ELR (cell line): ENCODE measurements around the gene SRCIN1.
A peak's percentile ranks its signal among the peaks of the same experiment; 100 is the strongest.

Experiments used
- DNase-seq: peaks from one replicate; pipeline ENCODE4 v3.0.0-alpha.2; 2015; ENCODE audit warnings: low read depth

Gene SRCIN1

DNA sequence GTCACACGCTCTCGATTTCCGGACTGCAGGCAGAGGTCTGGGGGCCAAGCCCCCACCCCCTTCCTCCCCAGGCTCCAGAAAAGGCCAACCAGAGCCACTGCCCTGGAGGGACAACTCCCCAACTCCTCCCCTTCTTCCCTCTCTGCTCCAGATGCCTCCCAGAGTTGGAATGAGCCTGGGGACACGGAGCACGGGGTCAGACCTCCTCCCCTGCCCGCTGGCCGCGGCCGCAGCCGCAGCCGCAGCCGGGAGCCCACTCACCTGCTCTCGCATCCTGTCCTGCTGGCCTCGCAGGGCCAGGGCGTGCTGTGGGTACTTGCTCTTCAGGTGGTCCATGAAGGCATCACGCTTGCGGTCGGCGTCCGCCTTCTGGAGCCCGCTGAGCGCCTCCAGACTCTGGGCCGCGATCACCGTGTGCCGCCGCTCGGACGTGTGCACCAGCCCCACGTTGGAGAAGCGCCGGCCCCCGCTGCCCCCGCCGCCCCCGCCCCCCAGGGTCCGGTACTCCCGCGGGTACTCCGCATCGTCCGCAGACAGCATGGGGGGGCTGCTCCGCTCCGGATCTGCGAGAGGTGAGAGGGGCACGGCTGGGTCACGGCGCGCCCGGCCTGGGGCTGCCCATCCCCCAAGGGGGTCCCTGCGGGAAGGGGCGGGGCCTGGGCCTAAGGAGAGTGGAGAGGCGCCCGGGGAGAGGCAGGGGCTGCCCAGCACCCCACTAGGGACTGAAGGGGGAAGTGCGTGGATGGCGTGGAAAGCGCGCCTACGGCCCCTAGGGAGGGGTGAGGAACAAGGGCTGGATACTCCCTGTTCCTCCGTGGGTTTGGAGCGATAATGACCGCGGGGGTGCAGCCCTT is 27.3 kb downstream of the SRCIN1 start:
- peak; percentile 42 for DNase-seq

DNA sequence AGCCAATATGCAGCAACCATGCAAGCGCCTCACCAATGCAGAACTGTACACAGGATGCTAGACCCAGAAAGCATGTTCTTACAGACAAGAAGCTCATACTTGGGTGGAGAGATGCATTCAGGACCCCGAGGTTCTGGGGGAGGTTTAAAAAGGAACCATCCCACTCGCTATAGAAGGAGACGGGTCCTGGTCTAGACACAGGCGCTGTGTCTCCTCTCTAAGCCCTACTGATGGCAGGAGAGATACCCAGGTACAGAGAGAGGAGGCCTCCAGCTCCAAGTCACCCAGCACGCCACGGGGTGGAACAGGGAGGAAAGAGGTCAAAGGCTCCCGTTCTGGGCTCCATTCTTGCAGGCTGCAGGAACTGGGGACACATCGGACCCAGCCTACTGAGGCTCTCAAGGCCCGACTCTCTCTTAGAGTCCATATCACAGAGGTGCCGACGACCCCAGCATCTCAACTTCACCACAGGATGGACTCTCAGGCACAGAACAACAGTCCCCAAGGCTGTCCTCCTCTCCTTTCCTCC is 28.0 kb downstream of the SRCIN1 start:
- no peak for DNase-seq

DNA sequence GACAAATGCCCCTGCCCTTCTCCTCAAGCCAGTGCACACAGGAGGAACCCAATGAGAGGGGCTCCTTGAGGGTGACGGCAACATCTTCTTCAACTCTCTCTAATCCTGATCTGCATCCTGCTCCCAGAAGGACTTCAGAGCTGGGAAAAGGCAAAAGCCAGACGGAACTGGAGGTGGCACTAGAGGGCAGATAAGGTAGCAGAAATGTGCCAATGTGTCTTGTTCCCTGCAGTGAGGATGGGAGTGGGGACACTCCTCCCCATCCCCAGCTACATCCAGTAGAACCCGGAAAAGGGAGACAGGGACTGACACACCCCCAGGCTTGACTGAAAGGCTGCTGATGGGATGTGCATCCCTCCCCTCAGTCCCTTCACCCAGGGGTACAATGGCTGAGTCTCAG is 28.5 kb downstream of the SRCIN1 start:
- DNase-seq: no peak

DNA sequence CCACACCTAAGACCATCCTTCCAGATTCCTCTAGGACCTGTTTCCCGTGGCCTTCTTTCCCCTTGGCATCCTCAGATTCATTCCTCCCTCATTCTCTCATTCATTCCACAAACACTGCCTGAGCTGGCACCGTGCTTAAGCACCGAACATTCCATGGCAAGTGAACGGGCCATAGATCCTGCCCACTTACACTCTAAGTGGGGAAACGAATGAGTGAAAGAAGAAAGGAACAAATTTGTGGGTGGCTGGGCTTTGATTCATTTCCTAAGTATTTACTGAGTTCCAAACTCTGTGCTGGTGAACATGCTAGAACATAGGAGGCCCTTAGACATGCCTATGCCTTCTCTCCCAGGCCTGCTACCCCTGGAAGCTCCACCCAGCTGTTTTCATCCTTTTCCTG is 30.0 kb downstream of the SRCIN1 start:
- DNase-seq: no peak

DNA sequence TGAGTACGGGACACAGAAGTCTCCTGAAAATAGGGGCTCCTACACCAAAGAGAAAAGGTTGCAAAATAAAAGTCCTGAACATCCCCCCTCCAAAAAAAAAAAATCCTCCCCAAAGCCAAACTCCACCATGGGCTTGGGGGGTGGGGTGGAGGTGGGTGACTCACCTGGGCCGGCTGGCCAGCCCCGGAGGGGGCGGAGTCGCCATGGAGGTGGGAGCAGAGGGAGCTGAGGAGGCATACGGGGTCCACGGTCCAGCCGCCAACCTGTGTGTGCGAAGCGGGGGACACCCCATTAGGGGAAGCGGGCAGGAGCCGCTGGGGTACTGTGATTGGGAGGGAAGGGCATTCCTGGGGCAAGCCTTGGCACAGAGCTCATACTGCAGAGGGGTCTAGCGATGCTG is 31.0 kb downstream of the SRCIN1 start:
- DNase-seq: no peak

DNA sequence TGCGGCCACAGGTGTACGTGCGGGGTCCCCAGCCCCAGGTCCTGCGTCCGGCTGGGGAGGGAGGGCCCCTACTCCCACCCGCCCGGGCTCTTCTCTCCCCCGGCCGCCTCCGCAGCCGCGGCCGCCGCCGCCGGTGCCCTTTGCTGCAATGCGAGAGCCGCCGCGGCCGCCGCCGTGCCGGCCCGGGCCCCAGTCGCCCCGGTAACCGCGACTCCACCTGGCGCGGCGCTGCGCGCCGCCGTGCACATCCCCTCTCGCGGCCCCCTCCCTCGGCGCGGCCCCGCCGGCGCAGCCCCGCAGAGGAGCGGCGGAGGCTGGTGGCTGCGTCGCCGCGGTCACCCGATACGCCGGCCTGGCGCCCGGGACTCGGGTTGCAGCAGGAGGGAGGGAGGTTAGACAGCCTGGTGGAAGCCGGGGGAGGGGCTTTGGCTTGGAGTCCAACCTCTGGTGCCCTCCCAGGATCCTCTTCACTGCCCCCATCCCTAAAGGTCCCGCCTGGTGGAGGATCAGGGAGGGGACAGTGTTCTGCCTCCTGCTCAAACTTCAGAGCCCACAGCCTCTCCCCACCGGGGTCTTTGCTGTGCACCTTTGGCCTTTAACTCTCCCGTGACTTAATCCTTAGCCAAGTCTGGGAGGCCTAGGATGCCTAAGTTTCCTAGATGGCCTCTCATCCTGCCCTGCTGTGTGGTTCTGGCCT is 32.9 kb downstream of the SRCIN1 start:
- DNase-seq: no peak

DNA sequence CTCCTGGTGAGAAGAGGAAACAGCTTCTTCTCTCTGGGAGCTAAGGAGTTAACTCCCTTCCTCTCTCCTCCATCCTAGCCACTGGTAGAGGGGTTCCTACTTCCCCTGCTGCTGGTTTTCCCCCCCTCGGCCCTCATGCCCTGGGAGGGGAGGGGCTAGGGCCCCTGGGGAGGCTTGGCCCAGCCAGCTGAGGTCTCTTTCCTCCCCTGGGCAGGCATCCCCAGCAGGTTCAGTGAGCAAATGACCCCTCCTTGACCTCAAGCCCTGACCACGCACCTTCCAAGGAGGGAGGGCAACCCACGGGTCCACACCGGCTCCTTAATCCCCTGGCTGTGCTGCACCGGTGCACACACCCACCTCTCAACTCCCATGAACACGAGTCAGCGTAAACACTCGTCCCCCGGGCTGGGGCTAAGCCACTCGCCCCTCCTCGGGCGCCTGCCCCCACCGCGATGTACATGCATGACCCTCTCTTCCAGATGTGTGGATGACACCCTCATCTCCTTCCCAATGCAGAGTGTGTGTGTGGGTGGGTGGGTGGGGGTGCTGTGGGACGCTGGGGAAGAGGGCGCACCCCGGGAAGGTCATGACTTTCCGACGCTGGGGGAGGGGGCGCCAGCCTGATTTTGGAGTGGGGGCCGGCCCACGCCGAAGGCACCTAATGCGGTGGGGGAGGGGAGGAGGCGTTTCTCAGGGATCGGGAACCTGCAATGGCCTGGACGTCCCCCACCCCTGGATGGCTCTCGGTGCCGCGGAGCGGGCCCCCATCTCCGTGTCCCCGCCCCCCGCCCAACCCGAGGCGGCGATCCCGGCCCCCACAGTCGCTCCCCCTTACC is 33.7 kb downstream of the SRCIN1 start:
- DNase-seq: no peak

DNA sequence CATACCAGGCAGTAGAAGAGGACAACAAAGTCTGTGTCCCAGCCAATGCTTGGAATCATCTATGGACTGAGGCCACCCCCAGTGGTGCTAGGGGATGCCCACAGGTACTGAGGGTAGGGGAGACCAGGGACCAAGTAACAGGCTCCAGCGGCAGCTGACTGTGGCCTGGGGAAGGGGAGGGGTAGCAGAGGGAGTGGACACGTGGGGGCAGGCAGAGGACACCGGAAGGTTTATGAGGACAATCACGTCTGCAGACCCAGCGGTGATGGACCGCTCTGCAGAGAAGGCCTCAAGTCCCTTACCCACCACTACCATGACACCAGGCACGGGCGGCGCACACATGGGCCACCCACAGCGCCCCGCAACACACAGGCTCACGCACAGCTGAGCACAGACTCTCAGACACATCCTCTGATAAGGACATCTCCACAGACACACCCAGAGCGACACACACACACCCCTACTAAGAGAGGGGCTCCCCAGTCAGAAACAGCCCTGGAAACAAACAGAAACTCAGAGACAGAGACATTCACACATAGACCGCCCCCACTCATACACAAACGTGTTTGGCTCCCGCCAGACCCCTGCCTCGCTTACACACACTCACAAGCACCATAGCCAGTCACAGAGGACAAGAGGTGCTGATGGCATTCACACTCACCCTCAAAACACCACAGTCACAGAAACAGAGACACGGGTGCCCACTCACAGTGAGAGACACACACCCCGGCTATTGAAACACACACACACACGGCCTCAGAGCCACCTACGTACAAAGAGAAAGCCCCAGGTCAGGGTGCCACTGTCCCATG is 35.8 kb downstream of the SRCIN1 start:
- no peak for DNase-seq

DNA sequence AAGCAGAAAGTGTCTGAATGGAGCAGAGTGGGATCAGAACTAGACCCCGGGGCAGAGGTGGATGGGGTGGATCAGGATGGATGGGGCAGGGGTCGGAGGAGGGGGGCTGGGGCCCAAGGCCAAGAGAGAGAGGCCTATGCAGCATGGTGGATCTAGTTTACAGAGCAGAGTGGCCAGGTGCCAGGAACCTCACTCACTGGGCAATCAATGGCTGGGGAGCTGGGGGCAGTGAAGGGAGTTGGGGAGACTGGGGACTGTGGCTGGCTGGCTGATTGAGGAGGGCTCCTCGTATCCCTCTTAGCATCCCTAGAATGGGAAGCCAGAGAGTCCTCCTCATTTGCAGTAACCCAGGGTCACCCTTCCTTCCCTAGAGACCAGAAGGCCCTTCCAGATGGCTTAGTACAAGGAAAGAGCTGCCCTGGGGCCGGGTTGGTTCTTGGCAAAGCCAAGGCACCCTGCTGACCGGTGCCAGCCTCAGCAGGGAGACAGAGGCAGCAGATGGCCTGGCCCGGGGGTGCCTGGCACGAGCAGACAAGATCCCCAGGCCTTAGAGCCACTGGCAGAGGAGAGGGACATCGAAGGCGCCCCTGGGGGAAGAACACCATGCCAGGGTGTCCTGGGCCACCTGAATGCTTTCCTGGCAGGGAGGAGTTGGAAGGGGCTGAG is 36.8 kb downstream of the SRCIN1 start:
- no peak for DNase-seq

DNA sequence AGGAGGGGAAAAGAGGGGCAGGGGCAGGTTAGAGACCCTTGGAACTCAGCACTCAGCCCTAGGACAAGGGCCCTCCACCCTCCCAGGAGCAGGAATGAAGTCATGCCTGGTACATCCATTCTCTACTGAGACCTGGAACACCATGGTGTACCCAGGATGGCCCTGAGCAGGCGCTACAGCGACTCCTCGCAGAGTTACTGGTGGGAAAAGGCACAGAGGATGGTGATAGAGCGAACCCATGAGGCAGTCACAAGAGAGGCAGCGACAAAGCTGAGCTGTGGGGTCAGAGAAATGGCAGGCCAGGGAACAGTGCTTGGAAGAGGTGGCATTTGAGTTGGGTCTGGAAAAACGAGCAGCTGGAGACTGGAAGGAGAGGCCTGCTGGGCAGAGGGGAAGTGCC is 37.5 kb downstream of the SRCIN1 start:
- DNase-seq: no peak

DNA sequence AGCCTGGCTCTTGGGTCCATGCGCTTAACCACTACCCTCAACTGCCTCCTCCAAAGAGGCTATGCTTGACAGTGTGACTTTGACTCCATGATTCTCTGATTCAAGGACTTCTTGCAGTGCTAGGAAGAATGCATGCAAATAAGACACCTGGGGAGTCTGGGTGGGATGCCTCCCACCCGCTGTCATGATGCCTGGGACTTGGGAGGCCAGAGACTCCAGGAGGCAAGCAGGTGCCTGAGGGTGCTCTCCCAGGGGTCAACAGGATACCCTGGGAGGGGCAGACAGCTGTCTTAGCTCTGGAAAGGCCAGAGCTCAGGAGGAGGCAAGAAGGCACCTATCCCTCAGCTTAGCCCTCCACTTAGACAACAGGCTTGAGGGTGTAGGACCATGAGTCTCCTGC is 38.4 kb downstream of the SRCIN1 start:
- DNase-seq: no peak

DNA sequence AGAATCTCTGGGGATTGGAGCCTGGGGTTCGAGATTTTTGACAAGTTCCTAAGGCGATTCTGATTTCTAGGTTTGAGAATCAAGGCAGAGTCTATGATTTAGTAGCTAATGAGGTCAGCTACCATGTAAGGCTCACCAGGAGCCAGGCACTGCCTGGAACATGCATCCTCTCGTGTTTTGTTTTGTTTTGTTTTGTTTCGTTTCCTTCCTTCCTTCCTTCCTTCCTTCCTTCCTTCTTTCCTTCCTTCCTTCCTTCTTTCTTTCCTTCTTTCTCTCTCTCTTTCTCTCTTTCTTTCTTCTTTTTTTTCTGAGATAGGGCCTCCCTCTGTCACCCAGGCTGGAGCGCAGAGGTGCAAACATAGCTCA is 39.1 kb downstream of the SRCIN1 start:
- no peak for DNase-seq

DNA sequence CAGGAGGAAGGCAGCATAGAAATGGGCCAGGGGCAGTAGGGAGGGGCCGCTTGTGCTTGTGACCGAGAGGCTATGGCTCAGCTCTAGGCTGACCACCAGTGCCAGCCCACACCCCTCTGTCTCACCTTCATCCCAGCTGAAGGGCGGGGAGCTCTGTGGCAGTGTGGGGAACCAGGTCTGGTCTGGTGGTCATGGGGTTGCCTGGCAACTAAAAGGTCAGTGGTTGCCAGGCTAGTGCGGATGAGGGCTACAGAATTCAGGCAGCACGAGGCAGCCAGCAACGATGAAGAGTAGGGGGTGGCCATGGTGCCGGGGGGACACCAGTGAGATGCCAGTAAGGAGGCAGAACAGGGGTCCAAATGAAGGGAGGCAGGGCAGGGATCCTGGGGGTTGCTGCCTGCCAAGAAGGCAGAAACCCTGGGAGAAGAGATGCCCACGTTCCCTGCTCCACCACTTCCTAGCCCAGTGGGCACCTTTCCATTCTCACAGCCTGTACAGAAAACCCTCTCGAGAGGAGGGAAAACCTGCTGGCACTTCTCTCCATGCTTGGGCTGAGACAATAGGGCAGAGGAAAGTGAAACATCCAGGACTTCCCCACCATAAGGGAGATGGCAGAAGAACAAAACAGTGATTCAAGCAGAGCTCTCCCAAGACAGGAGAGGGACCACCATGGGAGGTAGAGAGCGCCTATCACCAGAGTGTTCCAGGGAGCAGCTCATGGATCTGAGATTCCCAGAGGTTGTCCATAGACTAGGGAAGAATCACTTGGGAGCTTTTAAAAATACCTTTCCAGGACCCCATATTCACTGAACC is 39.7 kb downstream of the SRCIN1 start:
- no peak for DNase-seq

DNA sequence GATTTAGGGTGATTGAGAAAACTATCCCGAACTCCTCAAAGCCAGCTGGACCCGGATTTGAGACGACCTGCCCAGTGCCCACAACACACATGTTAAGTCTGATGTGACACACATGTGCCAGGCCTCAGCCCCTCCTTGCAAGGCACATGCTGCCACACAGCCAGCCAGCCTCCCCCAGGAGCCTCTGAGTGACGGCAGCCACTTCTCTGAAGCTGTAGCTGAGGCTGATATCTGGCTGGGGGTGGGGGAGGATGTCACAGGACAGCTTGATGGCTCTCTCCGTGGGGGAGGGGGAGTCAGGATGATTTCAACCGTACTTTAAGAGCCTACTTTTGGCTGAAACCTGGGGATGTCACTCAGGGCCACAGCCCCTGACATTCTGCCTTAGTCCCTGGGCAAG is 40.9 kb downstream of the SRCIN1 start:
- DNase-seq: no peak

DNA sequence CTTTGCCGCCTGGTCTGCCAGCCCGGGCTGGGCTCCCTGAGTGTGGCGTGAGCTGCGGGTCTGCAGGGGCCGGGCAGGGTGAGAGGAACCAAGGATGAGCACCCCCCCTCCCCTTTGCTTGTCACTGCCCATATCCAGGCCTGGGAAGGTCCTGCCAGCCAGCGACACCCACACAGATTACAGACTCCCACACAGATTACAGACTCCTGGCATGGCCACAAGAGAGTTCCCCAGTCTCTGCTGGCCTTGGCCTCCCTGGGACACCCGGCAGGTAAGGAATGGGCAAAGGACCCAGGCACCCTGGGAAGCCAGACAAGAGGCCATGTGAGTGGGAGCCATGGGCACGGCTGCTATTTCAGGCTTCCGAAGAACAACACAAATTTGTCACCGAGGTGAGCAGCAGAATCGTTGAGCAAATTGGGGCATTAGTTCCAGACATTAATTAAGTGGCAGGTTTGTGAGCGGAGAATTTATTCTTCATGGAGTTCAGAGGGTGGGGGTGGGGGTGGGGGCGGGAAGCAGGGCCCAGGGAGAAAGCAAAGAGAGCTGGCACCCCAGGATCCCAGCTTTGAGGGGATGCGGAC is 41.4 kb downstream of the SRCIN1 start:
- DNase-seq: no peak

DNA sequence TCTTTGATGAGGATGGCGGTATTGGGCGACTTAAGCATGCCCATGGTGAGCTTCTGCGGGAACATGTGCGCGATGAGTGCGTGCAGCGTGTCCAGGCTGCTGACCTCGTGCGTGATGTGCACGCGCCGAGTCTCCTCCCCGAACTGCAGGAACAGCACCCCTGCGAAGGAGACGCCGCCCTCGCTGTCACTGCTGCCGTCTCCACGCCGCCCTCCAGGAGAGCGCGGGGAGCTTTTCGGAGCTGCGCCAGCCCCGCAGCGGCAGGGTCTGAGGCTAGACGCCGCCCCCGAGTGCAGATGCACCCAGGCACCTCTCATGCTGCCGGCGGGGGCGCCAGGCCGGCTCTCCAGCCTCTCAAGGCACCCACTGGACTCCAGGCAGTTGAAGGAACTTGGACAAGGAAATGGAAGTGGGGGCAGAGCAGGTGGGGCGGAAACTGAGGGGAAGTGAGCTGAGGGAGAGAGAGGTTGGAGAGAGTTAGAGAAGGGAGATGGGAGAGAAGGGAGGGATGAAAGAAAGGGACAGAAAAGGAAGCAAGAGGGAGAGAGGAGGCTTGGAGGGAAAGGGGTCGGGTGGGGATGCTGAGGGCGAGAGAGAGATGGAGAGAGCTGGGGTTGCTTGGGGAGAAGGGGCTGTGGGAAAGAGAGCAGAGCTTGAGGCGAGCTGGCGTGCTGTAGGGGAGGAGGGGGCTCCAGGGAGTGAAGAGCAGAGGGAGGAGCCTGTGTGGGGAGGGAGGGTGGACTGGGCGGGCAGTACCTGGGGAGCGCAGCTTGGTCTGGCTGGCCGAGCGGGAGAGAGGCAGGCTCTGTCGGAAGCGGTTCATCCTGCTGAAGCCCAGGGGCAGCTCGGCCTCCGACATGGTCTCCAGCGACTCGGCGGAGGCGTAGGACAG is 42.1 kb downstream of the SRCIN1 start:
- DNase-seq: no peak

DNA sequence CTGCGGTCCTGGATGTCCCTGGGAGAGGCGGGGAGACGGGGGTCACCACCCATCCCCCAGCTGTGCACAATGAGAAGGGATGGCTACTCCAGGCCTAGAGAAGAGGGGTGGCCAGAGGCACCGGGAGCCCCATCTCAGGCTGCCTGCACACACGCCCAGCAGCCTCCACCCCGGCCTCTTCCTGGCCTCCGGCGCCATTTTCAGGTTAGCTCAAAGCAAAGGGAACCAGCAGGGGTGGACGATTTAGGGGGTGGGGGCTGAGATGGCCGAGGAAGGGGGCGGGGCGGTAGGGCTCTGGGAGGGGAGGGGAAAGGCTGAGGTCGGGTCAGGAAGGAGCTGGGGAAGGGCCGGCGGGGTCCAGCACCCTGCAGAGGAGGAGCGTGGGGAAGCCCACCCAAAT is 42.8 kb downstream of the SRCIN1 start:
- DNase-seq: no peak

DNA sequence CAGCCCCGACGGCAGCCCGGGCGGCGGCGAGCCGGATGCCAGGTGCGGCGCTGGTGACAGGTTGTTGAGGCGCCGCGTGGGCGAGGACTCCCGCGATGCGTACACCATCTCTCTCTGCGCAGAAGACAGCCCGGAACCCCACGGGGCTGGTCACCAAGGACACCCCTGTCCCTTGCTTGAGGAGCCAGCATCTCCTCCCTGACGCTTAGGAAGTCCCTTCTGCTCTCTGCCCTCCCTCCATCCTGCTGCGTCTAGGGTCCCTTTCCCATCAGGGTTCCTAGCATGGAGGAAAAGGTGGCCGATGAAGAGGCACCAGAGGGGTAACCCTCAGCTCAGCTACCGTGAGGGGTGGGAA is 43.6 kb downstream of the SRCIN1 start:
- DNase-seq: no peak
